Measurements from ENCODE around the gene NODAL.

- TF ChIP-seq CTCF (conservative IDR thresholded peaks at IDR 0.05; ENCODE audit: low read depth, low read length) = no peak
- TF ChIP-seq EZH2 (IDR thresholded peaks at IDR 0.05; ENCODE audit: low read length, unreplicated experiment) = no peak
- no peak for TF ChIP-seq EZH2phosphoT487 (IDR thresholded peaks at IDR 0.05; ENCODE audit: borderline replicate concordance, low read length)
These were observed 30.9 kb downstream of the NODAL start for GRCh38 chr10:70410608-70411007.
